HG02970 (cell line): ENCODE data around the gene OSBPL2.

Source experiments
- ATAC-seq: cut with Tn5 transposase; IDR thresholded peaks from one replicate; pipeline ENCODE4 v1.9.1; 2021; ENCODE audit warnings: mild to moderate bottlenecking, moderate library complexity, moderate number of reproducible peaks; ENCODE audit not compliant: unreplicated experiment, low FRiP score

Gene OSBPL2

DNA sequence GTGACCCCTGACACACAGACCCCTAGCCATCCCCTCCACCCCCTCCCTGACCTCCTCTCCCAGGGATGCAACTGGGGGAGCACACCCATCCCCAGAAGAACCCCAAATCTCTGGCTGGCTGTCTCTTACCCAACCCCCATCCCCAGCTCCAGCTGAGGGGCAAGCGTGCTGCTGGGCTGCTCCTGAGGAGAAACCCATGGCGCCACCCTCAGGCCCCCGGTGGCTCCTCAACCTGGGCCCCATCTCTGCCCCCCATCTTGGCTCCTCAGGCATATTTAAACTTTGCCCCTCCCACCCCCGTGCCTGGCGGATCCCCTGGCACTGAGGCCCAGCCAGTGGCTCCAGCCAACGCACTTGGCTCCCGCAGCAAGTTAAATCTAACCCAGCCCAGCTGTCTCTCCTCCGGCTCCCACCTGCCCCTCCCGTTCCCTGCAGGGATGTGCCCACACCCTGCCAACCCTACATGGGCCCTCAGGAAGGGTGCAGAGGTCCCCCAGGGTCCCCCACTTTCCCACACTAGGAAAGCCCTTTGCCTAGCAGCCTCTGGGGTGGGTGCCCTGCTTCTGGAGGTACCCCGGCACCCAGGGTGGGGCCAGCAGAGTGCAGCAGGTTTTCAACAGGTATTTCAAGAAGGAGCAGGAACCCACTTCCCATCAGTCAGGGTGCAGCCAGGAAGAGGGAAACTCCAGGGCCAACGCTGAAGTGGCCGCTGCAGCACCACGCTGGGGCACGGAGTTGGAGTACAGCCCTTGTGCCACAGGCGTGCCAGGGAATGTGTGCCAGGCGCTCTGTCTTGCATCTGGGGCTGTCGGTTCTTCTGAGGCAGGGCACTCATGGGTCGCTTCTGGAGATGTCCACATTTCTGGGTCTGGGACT, 5.3 kb upstream of the OSBPL2 start:
- ATAC-seq = no peak

DNA sequence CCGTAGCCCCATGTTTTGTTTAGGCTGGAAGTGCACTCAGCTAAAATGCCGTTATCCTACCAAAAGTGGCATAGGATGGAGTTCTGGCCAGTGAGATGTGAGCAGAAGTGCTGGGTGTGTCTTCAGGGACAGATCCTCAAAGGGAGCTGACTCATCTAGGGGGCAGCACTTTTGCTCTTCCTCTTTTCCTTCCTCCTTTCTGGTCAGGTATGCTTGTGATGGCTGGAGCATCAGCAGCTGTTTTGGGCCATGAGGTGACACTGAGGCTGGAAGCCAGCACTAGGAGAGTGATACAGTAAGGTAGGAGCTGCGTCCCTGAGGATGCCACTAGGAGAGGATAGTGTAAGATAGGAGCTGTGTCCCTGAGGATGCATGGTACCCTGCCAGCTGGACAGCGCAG, 4.6 kb upstream of the OSBPL2 start:
- ATAC-seq = no peak

DNA sequence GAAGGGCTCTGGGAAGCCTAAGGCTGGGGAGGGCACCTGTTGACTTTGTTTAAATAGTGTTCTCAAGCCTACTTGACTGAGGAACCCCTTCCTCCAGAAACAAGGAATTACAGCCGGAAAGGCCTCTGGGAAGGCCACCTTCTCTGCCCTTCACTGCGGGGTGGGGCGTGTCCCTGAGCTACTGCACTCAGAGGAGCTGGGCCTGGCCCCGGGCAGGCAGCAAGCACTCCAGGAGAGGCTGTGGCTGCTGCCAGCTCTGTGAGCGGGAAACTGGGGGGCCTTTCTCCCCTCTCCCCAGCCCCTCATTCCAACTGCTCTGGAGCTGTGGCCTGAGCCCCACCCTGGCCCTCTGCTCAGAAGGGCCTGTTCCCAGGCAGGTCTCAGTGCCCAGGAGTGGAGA, 4.0 kb upstream of the OSBPL2 start:
- ATAC-seq = no peak

DNA sequence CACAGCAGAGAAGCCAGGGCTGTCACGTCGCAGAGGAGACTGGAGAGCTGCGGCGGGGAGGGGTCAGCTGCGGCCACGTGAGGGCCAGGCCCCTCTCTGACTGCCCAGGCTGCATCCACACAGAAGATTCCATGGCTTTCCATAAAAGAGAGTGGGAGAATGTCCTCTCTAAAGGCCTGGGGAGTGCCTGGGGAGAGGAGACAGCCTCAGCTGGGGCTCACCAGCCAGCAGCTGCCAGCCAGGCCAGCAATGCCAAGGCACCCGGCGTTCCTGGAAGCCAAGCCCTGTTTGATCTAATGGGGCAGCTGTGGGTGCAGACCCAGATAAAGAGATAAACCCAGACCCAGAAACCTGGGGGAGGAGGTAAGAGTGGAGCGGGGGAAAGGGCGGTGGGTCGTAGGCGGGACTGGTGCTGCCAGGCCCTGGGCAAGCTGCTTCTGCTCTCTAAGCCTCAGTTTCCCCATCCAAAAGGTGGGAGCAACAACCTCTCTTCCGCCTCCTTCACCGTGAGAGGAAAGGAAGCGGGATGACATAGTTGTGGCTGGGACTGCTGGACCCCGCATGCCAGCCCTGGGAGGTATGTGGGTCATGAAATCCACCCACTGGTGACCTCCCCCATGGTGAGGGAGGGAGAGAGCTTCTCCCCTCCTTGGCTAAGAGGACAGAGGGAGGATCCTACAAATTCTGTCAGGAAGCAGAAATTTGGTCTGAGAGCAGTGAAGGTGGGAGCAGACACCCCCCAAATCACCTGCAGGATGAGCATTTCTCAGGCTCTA, 3.1 kb upstream of the OSBPL2 start:
- ATAC-seq = no peak

DNA sequence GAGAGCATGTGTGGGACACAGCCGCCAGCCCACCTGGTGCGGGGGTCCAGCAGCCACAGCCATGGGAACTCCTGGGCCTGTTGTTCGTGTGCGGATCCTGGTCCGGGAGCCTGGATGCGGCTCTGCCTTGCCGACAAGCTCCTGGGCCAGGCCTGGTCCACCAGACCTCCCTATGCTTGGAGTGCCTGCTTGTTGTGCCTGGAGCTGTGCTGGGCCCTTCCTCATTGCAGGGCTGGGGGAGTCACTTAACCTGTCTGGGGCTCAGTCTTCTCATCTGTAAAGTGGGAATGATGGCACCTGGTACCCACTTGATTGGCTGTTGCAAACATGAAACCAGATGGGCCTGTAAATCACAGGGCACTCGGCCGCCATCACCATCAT, 2.6 kb upstream of the OSBPL2 start:
- ATAC-seq = no peak

DNA sequence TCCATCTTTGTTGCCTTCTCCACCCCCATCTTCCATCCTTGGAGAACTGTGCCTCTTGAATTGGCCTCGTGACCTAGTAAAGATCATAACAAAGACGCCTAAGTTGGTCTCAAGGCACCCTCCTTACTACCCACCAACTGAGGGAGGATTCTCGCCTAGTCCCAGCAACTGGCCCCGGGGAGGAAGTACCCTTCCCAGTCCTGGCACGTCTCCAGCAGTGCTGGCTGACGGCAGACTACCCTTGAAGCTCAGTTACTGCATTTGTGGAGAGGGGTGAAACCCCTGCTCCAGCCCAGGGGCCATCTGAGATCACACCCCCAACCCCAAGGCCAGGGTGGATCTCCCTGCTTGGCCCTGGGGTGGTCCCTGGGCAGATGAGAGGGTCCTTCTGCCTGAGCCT, 2.1 kb upstream of the OSBPL2 start:
- no peak for ATAC-seq

DNA sequence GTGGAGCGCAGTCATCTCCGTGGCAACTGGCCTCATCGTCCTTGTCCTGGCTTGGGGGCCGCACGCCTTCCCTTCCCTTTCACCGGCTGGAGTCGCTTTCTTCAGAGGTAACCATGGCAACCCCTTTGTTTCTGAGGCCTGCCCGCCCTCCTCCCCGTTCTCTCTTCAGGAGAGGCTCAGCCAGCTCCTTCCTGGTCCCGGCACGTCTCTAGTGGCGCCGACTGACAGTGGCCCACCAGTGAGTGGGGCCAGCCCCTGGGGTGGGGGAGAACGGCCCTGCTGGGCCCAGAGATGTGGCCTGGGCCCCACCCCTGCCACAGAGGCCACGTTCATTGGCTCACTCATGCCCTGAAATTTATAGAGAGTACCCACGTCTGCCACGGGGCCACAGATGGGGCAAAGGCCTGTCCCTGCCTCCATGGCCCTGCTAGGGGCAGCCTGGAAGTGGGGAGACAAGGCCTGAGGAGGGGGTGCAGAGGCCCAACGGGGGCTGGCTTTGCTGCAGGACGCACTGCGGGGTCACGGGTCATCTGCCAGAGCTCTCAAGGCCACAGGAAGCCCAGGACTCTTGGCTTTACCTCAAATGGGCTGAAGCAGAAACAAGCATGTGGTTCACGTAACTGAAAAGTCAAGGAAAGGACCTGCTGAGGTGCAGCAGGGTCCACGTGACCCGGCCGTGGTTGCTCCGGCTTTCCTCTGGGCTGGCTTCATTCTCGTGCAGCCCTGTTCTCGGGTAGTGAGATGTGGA, 1.4 kb upstream of the OSBPL2 start:
- no peak for ATAC-seq

DNA sequence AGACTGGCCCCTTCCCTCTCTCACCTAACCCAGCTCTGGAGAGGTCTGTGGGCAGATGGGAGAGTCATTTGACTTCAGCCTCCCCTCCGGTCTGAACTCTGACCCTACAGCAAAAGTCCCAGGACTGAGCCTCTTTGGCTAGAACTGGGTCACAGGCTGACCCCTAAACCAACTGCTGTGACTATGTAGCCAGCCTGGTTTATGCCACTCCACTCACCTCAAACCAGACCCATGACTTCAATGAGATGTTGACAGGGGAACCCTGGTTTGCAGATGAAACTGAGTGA, 864 bp upstream of the OSBPL2 start:
- no peak for ATAC-seq

DNA sequence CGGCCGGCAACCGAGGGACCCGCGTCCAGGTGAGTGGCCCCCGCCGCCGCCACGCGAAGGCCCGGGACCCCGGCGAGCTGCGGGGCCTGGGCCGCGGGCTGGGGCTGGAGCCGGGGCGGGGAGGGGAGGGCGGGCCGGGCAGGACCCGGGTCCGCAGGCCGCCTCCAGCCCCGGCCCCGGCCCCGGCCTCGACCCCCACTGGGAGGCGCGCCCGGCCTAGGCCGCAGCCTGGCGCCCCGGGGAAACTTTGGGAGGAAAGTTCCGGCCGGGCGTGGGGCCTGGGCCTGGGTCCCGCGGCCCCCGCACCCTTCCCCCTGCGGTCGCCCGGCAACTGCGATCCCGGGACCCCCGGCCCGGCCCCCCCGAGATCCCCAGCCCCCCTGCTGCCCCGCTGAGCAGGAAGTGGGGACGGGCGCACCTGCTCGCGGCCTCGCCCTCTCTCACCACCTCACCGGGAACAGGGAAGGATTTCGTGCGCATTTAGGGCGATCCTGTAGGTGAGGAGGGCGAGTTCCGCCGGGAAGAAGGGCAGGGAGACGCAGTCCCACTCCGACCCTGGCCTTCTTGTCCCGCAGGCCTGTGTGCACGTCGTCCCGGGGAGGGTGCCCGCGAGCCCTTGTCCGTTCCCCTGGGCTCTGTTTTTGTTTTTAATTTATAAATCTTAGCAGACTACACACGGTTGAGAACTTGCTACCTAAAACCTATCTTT, 402 bp downstream of the OSBPL2 start:
- ATAC-seq = peak; percentile 12

DNA sequence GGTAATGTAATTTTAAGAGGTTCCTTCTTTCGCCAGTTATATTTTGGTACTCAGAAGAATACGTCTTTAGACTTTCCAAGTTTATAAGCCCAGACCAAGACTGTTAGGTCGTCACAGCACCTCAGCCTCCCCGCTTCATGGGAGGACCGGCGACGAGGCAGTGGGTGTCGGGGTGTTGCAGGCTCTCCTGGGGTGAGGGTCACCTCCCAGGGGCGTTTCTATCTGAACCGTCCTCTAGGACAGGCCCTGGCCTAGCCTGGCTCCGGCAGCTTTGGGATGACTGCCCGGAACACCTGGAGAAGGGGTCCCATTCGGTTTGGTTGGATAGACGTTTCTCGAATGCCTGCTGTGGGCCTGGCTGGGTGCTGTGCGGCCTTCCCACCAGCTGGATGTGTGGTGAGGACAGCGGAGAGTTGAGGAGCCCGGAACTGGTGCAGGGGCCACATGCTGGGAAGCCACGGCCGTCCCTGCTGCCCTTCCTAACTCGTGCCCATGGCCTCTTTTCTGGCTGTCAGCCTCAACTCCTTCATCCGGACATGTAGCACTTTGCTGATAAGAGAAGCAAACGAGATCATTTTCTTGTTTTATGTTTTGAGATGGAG, 1.1 kb downstream of the OSBPL2 start:
- ATAC-seq = no peak

DNA sequence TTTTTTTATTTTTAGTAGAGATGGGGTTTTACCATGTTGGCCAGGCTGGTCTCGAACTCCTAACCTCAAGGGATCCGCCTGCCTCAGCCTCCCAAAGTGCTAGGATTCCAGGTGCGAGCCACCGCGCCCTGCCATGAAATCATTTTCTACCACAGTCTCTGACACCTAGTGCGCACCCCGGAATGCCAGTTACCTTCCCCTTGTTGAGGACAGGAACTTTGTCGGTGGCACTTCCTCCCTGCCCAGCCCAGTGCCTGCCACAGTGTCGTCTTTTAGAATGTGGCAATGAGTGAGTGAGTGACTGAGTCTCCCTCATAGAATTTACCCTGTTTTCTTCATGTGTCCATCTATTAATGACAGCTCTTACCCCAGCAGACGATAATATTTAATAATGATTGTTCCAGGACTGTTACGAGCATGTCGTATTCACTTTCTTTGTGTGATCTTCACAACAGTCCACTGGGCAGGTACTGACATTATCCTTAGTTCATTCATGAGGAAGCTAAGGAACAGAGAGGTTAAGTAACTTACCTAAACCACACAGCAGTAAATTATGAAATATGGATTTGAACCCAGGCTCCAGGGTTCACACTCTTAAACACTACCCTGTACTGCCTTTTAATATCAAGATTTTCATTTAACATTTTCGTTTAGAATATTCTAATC, 1.8 kb downstream of the OSBPL2 start:
- no peak for ATAC-seq

DNA sequence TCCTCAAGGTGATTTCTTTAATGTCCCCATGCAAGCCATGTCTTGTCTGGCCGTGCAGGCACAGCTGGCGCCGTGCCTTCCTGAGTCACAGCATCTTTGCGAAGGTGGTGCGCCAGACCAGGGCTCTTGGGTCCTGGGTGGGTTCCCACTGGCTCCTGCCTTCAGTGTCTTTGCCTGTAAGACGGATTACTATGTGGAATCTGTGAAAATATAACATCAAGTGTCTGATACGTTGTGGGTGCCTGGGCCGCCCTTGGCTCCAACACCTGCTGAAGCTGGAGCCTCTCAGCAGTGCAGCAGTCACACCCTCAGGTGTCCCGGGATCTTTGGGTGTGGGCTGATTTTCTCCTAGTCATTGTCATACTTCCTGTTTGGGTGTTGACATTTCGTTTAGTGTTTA, 3.2 kb downstream of the OSBPL2 start:
- no peak for ATAC-seq

DNA sequence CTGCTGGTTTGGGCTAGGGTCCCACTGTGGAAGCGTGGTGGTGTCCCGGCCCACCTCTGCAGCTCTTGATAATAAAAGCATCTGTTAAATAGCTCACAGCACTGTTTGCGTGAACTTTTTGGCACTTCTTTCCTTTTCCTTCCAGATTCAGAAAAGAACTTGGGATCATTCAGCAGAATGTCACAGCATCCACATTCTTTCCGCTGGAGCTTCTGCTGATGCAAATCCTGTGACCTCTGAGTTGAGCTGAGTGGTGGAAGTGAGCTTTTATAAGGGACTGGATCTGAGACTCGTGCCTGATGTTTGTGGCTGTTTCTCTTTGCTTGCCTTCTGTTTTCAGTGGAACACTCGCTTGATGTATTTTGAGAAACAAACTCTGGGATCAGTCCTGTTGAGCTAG, 3.9 kb downstream of the OSBPL2 start:
- no peak for ATAC-seq

DNA sequence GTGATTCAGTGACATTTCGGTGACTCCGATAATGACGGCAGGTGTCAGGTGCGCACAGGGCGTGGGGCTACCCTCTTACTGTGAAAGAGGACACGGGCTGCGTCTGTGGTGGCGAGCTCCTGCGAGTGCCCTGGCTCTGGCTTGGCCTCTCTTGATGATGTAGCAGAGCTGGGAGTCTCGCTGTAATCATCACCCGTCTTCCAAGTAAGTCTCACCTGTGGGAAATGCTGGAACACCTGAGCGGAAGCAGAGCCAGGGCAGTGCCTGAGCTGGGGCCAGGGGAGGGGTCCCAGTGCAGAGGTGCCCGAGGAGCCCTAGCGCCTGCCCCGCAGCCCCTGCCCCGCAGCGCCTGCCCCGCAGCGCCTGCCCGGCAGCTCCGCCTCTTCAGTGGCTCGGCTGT, 4.8 kb downstream of the OSBPL2 start:
- ATAC-seq = no peak

DNA sequence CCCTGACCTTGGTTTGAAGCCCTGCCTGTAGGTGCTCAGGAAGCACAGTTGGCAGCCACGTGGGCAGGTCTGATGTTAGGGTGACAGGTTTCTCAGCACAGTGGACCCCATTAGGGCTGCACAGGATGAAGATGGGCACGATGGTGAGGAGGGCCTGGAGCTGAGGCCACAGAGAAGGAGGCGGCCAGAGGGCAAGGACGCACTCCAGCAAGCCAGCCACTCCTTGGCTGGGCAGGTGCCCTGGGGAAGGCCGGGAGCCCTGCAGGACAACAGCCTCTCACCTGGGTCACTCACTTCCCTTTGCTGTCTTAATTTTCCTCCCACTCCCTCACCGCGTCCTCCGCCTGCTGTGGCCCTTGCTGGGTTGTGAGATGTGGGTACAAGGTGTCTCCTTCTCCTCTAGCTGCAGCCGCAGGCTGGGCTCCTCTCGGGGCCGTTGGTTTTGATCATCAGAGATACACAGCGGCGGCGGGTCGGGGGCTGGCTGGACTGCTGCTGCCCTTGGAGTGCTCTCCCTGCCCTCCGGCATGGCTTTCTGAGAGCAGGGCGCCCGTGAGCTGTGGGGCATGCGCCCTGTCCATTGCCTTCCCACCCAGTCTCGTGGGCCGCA, 5.7 kb downstream of the OSBPL2 start:
- no peak for ATAC-seq

DNA sequence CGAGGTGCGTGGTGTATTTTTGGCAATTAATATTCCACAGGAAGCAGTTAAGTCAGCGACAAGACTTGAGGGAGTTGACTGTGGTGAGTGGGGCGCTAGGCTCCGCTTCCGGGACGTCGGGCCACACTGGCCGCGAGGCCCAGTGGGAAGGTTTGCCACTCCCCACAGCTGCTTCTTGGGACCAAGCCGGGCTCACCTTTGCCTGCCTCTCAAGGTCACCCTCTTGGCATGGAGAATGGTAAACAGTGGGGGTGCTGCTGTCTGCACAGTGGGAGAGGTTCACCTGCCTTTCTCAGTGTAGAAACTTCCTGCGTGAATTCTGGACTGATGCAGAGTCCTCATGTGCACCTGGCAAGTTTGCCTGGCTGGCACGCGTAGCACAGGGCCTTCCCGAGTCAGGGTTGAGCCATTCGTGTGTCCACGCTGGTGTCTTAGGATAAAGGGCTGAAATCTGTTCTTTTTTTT, 6.4 kb downstream of the OSBPL2 start:
- no peak for ATAC-seq

DNA sequence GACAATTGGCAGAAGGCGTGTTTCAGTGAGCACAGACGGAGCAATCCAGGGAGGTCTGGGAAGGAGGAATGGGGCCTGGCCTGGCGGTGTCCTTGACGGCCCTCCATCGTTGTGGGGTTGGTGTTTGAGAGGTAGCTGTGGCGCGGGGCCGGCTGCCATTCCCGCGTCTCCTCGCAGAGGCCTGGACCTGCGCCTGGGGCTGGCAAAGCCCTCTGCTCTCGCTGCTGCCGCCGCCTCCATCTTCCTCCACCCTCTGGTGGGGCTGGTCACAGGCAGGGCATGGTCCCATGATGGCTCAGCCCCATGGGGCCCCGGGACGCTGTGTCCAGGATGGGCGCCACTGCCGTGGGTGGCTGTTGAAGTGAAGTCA, 7.6 kb downstream of the OSBPL2 start:
- ATAC-seq = no peak

DNA sequence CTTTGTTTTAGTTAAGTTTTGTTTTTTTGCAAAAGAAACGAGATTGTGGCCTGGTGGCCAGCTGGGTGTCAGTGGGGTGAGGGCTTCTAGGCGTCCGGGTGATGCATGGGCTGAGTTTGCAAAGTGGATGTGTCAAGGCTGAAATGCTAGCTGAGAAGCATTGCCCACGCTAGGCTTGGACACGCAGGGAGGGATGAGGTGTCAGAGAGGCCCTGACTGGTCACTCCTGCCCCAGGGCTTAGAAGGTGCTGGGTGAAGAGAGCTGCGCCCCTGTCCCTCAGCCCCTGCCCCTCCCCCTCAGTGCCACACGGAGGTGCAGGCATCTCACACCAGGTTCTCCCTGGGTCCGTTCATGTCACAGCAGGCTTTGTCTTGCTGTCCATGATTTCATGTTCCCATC, 8.1 kb downstream of the OSBPL2 start:
- no peak for ATAC-seq

DNA sequence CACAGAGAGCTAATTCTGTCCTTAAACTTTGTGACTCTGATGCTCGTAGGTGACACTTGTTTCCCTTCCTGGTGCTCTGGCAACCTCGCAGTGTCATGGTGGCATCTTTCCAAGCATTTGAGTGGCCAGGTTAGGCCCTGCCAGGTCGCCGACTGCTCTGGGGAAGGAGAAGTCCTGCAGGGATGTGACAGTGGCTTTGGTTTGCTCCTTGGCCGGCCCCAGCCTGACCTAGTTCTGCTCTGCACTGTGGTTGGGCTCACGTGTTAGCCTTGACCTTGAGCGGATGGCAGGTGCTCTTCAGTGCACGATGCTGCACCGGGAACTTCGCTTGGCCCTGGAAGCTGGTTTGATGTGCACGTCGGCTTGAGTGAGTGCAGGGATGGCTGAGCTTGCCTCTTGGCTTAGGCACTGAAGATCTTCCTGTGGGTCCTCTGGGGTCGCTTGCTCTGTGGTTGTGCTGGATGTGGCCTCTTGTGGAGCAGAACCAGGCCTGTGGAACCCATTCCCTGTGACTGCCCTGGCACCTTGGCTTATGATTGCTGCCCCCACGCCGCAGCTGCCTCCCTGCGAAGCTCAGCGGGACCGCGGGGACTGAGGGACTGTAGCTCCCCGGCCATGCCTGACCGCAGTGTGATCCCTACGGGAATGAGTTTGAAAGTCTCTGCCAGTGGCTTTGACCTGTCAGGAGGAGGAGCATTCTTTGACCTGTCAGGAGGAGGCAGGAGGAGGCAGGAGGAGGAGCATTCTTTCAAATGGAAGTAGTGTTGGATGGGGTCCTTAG, 8.7 kb downstream of the OSBPL2 start:
- no peak for ATAC-seq
